ENCODE data around the gene ARID3A. TPM values are rescaled to one million over a fixed set of nuclear protein-coding genes. Genes with fewer than 3 reads are reported as not detected.

Gene ARID3A
- total RNA-seq, 1 donor from 2014 or later, result 106 TPM

- no peak overlapping the region for H3K4me3 Mint-ChIP-seq (ENCODE audit: unreplicated experiment)
Observed at GRCh38 chr19:920051-920864, 5.6 kb upstream of the ARID3A start.

GRCh38 chr19:924553-925086 is 1.2 kb upstream of the ARID3A start:
- H3K4me3 Mint-ChIP-seq (ENCODE audit: unreplicated experiment), result peak overlapping the region; percentile 81
- Histone ChIP-seq H3K27me3 (ENCODE audit: insufficient read depth, low read length) (peaks cover 15% of the 10 kb centered on the region), H3K4me1 (ENCODE audit: insufficient read depth, low read length) (peaks cover 10% of the 10 kb centered on the region), H3K9ac (ENCODE audit: low read length) (peak overlapping the region; percentile 74), H4K20me1 (ENCODE audit: insufficient read depth, low read length) (peaks cover 11% of the 10 kb centered on the region), H3K4me3 (ENCODE audit: insufficient read depth, low read depth, low read length) (peak overlapping the region; percentile 82), H2AFZ (ENCODE audit: low read depth, low read length) (peak overlapping the region; percentile 43), H3K27ac (ENCODE audit: low read depth, low read length) (no peak overlapping the region), H3K79me2 (ENCODE audit: insufficient read depth, low read length) (peaks cover 31% of the 10 kb centered on the region), H3K4me2 (ENCODE audit: low read length) (peak overlapping the region; percentile 93), H3K36me3 (ENCODE audit: insufficient read depth, low read length) (no peaks in the 10 kb centered on the region), H3K9me3 (ENCODE audit: insufficient read depth, low read depth, low read length) (no peaks in the 10 kb centered on the region)
- H3K9me3 Mint-ChIP-seq (ENCODE audit: unreplicated experiment), result peaks cover 2% of the 10 kb centered on the region
- FAIRE-seq (no peak), DNase-seq (ENCODE audit: low read depth) (no peak)
- H3K36me3 Mint-ChIP-seq (ENCODE audit: low read depth, unreplicated experiment), result no peaks in the 10 kb centered on the region
- H3K4me1 Mint-ChIP-seq (ENCODE audit: low read depth, unreplicated experiment), result peaks cover 1% of the 10 kb centered on the region
- H3K27ac Mint-ChIP-seq (ENCODE audit: unreplicated experiment), result peak overlapping the region; percentile 4
- peaks cover 5% of the 10 kb centered on the region for H3K27me3 Mint-ChIP-seq (ENCODE audit: low read depth, unreplicated experiment)
- TF ChIP-seq EZH2 (IDR thresholded peaks at IDR 0.05; ENCODE audit: insufficient read depth, low read length), result no peak
- no peak for TF ChIP-seq CTCF (IDR thresholded peaks at IDR 0.05; ENCODE audit: insufficient read depth, low read depth, low read length)

More at GRCh38 chr19:920051-920864, 5.6 kb upstream of the ARID3A start:
- Histone ChIP-seq H3K4me1 (ENCODE audit: insufficient read depth, low read length) (peaks cover 11% of the 10 kb centered on the region), H3K9me3 (ENCODE audit: insufficient read depth, low read depth, low read length) (no peaks in the 10 kb centered on the region), H3K79me2 (ENCODE audit: insufficient read depth, low read length) (peaks cover 6% of the 10 kb centered on the region), H3K27ac (ENCODE audit: low read depth, low read length) (no peak overlapping the region), H3K36me3 (ENCODE audit: insufficient read depth, low read length) (no peaks in the 10 kb centered on the region), H3K4me3 (ENCODE audit: insufficient read depth, low read depth, low read length) (no peak overlapping the region), H2AFZ (ENCODE audit: low read depth, low read length) (no peak overlapping the region), H3K4me2 (ENCODE audit: low read length) (peak overlapping the region; percentile 30), H3K27me3 (ENCODE audit: insufficient read depth, low read length) (peaks cover 29% of the 10 kb centered on the region), H4K20me1 (ENCODE audit: insufficient read depth, low read length) (no peaks in the 10 kb centered on the region), H3K9ac (ENCODE audit: low read length) (no peak overlapping the region)
- FAIRE-seq (no peak), DNase-seq (ENCODE audit: low read depth) (no peak)
- no peak overlapping the region for H3K27ac Mint-ChIP-seq (ENCODE audit: unreplicated experiment)
- H3K27me3 Mint-ChIP-seq (ENCODE audit: low read depth, unreplicated experiment), result peaks cover 10% of the 10 kb centered on the region
- peaks cover 2% of the 10 kb centered on the region for H3K9me3 Mint-ChIP-seq (ENCODE audit: unreplicated experiment)
- H3K36me3 Mint-ChIP-seq (ENCODE audit: low read depth, unreplicated experiment), result no peaks in the 10 kb centered on the region
- TF ChIP-seq EZH2 (IDR thresholded peaks at IDR 0.05; ENCODE audit: insufficient read depth, low read length), result peak; percentile 25
- TF ChIP-seq CTCF (IDR thresholded peaks at IDR 0.05; ENCODE audit: insufficient read depth, low read depth, low read length), result no peak
- H3K4me1 Mint-ChIP-seq (ENCODE audit: low read depth, unreplicated experiment), result no peaks in the 10 kb centered on the region

Measured in astrocyte (in vitro differentiated cells and primary cell).